ENCODE measurements around the gene R3HCC1L. TPM values are rescaled to one million over a fixed set of nuclear protein-coding genes. Genes with fewer than 3 reads are reported as not detected.
A peak's percentile ranks its signal among the peaks of the same experiment; 100 is the strongest.

R3HCC1L gene
- total RNA-seq, 4 donors from 2014 or later, result 9.0 to 11.6 (median 9.9) TPM

- WGBS, result 66% methylated on average over 10 of the region's 10 CpGs
- Histone ChIP-seq H3K27ac (replicated peaks in 1 of 4) (no peak overlapping the region), H3K9me3 (no peaks in the 10 kb centered on the region), H3K4me3 (no peak overlapping the region), H3K4me1 (no peaks in the 10 kb centered on the region), H3K36me3 (no peaks in the 10 kb centered on the region), H3K27me3 (peaks cover 0 to 20% (median 0%) of the 10 kb centered on the region in 4 donors)
- DNase-seq (ENCODE audit: extremely low spot score), result peak; percentile 75
- intact Hi-C loops (cut with DNase I), result no loop called here
- TF ChIP-seq CTCF (IDR thresholded peaks at IDR 0.05) (no peak), POLR2AphosphoS5 (IDR thresholded peaks at IDR 0.05) (no peak), POLR2A (IDR thresholded peaks at IDR 0.05; ENCODE audit: low read depth) (no peak), EP300 (IDR thresholded peaks at IDR 0.05) (no peak)
These were observed 26.6 kb upstream of the R3HCC1L start for GRCh38 chr10:98107644-98108430.

GRCh38 chr10:98110356-98110755 lies 24.1 kb upstream of the R3HCC1L start:
- no peak overlapping the region for H3K4me3 ChIP-seq
- H3K9me3 ChIP-seq, result no peaks in the 10 kb centered on the region
- H3K36me3 ChIP-seq, result no peaks in the 10 kb centered on the region
- H3K27ac ChIP-seq (replicated peaks in 1 of 4), result no peak overlapping the region
- intact Hi-C loops (cut with DNase I), result no loop called here
- DNase-seq (ENCODE audit: extremely low spot score), result no peak
- TF ChIP-seq POLR2A (IDR thresholded peaks at IDR 0.05; ENCODE audit: low read depth) (no peak), CTCF (IDR thresholded peaks at IDR 0.05) (no peak), POLR2AphosphoS5 (IDR thresholded peaks at IDR 0.05) (no peak), EP300 (IDR thresholded peaks at IDR 0.05) (no peak)
- WGBS, result 58% methylated on average over 1 of the region's 1 CpG
- H3K27me3 ChIP-seq, result peaks cover 0 to 26% (median 0%) of the 10 kb centered on the region in 4 donors
- no peaks in the 10 kb centered on the region for H3K4me1 ChIP-seq

GRCh38 chr10:98115031-98115787 lies 19.2 kb upstream of the R3HCC1L start:
- Histone ChIP-seq H3K27ac (replicated peaks in 1 of 4) (no peak overlapping the region), H3K36me3 (no peaks in the 10 kb centered on the region), H3K27me3 (peaks cover 0 to 16% (median 0%) of the 10 kb centered on the region in 4 donors), H3K9me3 (peaks cover 0 to 14% (median 2%) of the 10 kb centered on the region in 4 donors), H3K4me3 (no peak overlapping the region), H3K4me1 (no peaks in the 10 kb centered on the region)
- TF ChIP-seq POLR2A (IDR thresholded peaks at IDR 0.05; ENCODE audit: low read depth) (no peak), CTCF (IDR thresholded peaks at IDR 0.05) (no peak), POLR2AphosphoS5 (IDR thresholded peaks at IDR 0.05) (no peak), EP300 (IDR thresholded peaks at IDR 0.05) (no peak)
- DNase-seq (ENCODE audit: extremely low spot score), result peak; percentile 86
- 56% methylated on average over 10 of the region's 10 CpGs for WGBS
- intact Hi-C loops (cut with DNase I), result no loop called here

- 85% methylated on average over 4 of the region's 4 CpGs for WGBS
- peaks cover 0 to 22% (median 5%) of the 10 kb centered on the region in 4 donors for H3K9me3 ChIP-seq
- no peaks in the 10 kb centered on the region for H3K4me1 ChIP-seq
- no peak for TF ChIP-seq POLR2A (IDR thresholded peaks at IDR 0.05; ENCODE audit: low read depth)
- no peak for TF ChIP-seq CTCF (IDR thresholded peaks at IDR 0.05)
- no peak for TF ChIP-seq EP300 (IDR thresholded peaks at IDR 0.05)
- no peak for TF ChIP-seq POLR2AphosphoS5 (IDR thresholded peaks at IDR 0.05)
- intact Hi-C loops (cut with DNase I), result no loop called here
- no peak for DNase-seq (ENCODE audit: extremely low spot score)
- no peaks in the 10 kb centered on the region for H3K36me3 ChIP-seq
- H3K27me3 ChIP-seq, result peaks cover 0 to 18% (median 0%) of the 10 kb centered on the region in 4 donors
- no peak overlapping the region for H3K4me3 ChIP-seq
- H3K27ac ChIP-seq (replicated peaks in 1 of 4), result no peak overlapping the region
These were observed 14.6 kb upstream of the R3HCC1L start for GRCh38 chr10:98119891-98120290.
